ENCODE measurements around the gene SLC31A1.
A peak's percentile ranks its signal among the peaks of the same experiment; 100 is the strongest.
"Not testable (repeated sequence)": the region's sequence is repeated elsewhere in the genome, so short reads cannot be mapped to it uniquely, and the experiment has no call there.

Gene SLC31A1

GRCh38 chr9:113254991-113255390, 33.6 kb downstream of the SLC31A1 start:
- H3K4me3 ChIP-seq (ENCODE audit: low read depth, low read length): no peak overlapping the region
- DNase-seq (ENCODE audit: low read depth): no peak

- no peak for DNase-seq (ENCODE audit: low read depth)
Observed at GRCh38 chr9:113255438-113255837, 34.1 kb downstream of the SLC31A1 start.

GRCh38 chr9:113257863-113258262, 36.5 kb downstream of the SLC31A1 start:
- no peak overlapping the region for H3K4me3 ChIP-seq (ENCODE audit: low read depth, low read length)
- DNase-seq (ENCODE audit: low read depth): no peak

More at GRCh38 chr9:113255438-113255837, 34.1 kb downstream of the SLC31A1 start:
- no peak overlapping the region for H3K4me3 ChIP-seq (ENCODE audit: low read depth, low read length)

GRCh38 chr9:113258282-113258681, 36.9 kb downstream of the SLC31A1 start:
- H3K4me3 ChIP-seq (ENCODE audit: low read depth, low read length): no peak overlapping the region
- no peak for DNase-seq (ENCODE audit: low read depth)

- no peak for DNase-seq (ENCODE audit: low read depth)
- no peak overlapping the region for H3K4me3 ChIP-seq (ENCODE audit: low read depth, low read length)
Observed at GRCh38 chr9:113261917-113262671, 40.8 kb downstream of the SLC31A1 start.

- no peak overlapping the region for H3K4me3 ChIP-seq (ENCODE audit: low read depth, low read length)
- DNase-seq (ENCODE audit: low read depth): no peak
Observed at GRCh38 chr9:113266174-113266573, 44.8 kb downstream of the SLC31A1 start.

- DNase-seq (ENCODE audit: low read depth): no peak
- no peak overlapping the region for H3K4me3 ChIP-seq (ENCODE audit: low read depth, low read length)
Observed at GRCh38 chr9:113267911-113268566, 46.7 kb downstream of the SLC31A1 start.

- no peak for DNase-seq (ENCODE audit: low read depth)
- no peak overlapping the region for H3K4me3 ChIP-seq (ENCODE audit: low read depth, low read length)
Observed at GRCh38 chr9:113269355-113269754, 48.0 kb downstream of the SLC31A1 start.

- no peak overlapping the region for H3K4me3 ChIP-seq (ENCODE audit: low read depth, low read length)
- no peak for DNase-seq (ENCODE audit: low read depth)
Observed at GRCh38 chr9:113269871-113270270, 48.5 kb downstream of the SLC31A1 start.

GRCh38 chr9:113274474-113275156, 53.3 kb downstream of the SLC31A1 start:
- H3K4me3 ChIP-seq (ENCODE audit: low read depth, low read length): peak overlapping the region; percentile 62
- peak; percentile 11 for DNase-seq (ENCODE audit: low read depth)

- peak within 1 kb of the TSS; percentile 62 for H3K4me3 ChIP-seq (ENCODE audit: low read depth, low read length)
- DNase-seq (ENCODE audit: low read depth): peak; percentile 97
Observed at GRCh38 chr9:113275157-113276131, 54.1 kb downstream of the SLC31A1 start, which contains the start of the genes CDC26 and PRPF4. Gene CDC26, minus strand, starts transcription at chr9:113275572. Its CDS starts 3,065 bp downstream, at chr9:113272507. Gene PRPF4, plus strand, starts transcription at chr9:113275658. Its CDS starts 86 bp downstream, at chr9:113275744.

GRCh38 chr9:113278840-113279239, 57.5 kb downstream of the SLC31A1 start:
- no peak overlapping the region for H3K4me3 ChIP-seq (ENCODE audit: low read depth, low read length)
- DNase-seq (ENCODE audit: low read depth): no peak

- no peak for DNase-seq (ENCODE audit: low read depth)
- no peak overlapping the region for H3K4me3 ChIP-seq (ENCODE audit: low read depth, low read length)
Observed at GRCh38 chr9:113281356-113281755, 60.0 kb downstream of the SLC31A1 start.

GRCh38 chr9:113289091-113289490, 67.7 kb downstream of the SLC31A1 start:
- DNase-seq (ENCODE audit: low read depth): no peak
- H3K4me3 ChIP-seq (ENCODE audit: low read depth, low read length): no peak overlapping the region

GRCh38 chr9:113290052-113290607, 68.8 kb downstream of the SLC31A1 start:
- DNase-seq (ENCODE audit: low read depth): no peak
- no peak overlapping the region for H3K4me3 ChIP-seq (ENCODE audit: low read depth, low read length)

GRCh38 chr9:113293285-113293878, 72.0 kb downstream of the SLC31A1 start:
- no peak for DNase-seq (ENCODE audit: low read depth)
- no peak overlapping the region for H3K4me3 ChIP-seq (ENCODE audit: low read depth, low read length)

GRCh38 chr9:113296247-113296646, 74.9 kb downstream of the SLC31A1 start:
- DNase-seq (ENCODE audit: low read depth); H3K4me3 ChIP-seq (ENCODE audit: low read depth, low read length): not testable (repeated sequence)

- DNase-seq (ENCODE audit: low read depth): no peak
- no peak overlapping the region for H3K4me3 ChIP-seq (ENCODE audit: low read depth, low read length)
Observed at GRCh38 chr9:113296796-113297558, 75.6 kb downstream of the SLC31A1 start.
